GM20000 (cell line): ENCODE measurements around the gene GPR155.

ENCODE experiments used
- DNase-seq: peaks from one replicate; pipeline ENCODE4 v3.0.0; 2012; ENCODE audit warnings: low spot score
- TF ChIP-seq, protein P1 (sequence below): IDR thresholded peaks from 2 replicates; pipeline ENCODE4 v1.5.1; 2012; ENCODE audit warnings: mild to moderate bottlenecking, control low read depth; ENCODE audit errors: extremely low read depth, missing control alignments

GPR155 gene

DNA sequence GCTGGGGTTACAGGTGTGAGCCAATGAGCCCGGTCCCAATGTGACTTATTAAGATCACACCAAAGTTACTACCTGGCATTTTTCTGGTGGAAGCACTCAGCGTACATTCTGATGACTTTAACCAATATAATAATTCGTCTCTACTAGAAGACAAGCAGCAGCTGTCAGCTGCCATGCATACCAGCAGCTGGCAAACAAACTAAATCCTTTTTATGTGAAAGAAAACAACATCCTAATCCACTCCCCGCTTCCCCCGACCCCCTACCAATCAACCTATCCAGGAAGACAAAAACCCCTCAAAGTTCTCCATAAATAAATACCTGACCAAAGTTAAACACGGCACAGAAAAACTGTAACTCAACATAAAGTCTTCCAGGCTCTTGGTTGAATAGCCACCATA lies 42.1 kb downstream of the GPR155 start:
- TF ChIP-seq, protein P1, sequence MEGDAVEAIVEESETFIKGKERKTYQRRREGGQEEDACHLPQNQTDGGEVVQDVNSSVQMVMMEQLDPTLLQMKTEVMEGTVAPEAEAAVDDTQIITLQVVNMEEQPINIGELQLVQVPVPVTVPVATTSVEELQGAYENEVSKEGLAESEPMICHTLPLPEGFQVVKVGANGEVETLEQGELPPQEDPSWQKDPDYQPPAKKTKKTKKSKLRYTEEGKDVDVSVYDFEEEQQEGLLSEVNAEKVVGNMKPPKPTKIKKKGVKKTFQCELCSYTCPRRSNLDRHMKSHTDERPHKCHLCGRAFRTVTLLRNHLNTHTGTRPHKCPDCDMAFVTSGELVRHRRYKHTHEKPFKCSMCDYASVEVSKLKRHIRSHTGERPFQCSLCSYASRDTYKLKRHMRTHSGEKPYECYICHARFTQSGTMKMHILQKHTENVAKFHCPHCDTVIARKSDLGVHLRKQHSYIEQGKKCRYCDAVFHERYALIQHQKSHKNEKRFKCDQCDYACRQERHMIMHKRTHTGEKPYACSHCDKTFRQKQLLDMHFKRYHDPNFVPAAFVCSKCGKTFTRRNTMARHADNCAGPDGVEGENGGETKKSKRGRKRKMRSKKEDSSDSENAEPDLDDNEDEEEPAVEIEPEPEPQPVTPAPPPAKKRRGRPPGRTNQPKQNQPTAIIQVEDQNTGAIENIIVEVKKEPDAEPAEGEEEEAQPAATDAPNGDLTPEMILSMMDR: no peak
- DNase-seq: no peak

DNA sequence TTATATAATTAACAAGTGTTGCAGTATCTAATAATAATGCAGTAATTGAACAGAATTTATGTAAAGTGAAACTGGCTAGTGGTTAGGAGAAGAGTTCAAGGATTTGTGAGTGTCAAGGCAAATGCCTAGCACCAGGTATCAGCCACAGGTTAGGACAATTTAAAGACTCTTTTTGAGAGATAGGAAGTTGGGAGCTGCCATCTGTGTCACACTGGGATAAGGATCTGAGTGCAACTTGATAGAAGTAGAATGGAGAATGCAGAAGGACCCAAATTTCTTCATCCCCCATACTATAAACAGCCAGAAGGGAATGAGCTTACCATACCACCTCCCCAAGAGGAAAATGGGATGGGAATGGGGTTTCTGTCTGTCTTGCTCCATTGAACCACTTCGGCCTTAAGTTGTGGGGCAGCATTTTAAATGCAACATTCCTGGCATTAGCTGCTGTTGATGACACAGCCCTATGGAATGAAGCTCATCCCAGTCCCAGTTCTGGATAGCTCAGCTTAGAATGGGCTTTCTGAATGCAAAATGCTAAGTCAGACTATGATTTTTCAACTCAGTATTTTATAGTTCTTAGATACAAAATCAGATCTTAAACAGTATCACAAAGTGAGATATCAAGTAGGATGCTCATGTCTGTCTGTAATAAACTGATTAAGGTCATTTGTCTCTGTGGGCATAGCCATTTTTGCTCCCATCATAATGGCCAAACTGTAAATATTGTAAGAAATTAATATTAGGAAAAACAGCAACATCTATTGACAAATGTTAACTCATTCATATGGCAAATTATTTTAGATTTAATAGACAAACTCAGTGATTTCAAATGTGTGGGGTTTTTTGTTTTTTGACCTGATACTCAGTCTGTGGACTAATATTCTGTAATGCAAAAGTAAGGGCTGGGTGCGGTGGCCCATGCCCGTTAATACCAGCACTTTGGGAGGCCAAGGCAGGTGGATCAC lies 44.0 kb downstream of the GPR155 start:
- TF ChIP-seq, protein P1: no peak
- no peak for DNase-seq

DNA sequence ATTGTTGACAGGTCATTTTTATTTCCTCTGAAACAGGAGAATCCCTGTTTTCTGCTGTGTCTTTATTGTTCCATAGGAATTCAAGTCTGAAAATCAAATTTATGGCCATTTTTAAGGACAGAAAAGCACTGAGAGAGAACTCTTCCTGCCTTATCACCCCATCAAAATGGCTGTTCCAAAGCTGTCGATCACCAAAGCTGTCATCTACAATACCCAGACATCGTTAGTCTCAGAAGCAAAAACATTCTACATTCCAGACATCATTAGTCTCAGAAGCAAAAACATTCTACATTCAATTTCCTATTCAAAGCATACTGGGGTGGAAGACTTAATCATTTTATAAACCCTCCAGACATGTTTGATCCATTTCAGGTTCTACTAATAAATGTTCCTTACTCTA lies 46.9 kb downstream of the GPR155 start:
- TF ChIP-seq, protein P1: no peak
- no peak for DNase-seq

DNA sequence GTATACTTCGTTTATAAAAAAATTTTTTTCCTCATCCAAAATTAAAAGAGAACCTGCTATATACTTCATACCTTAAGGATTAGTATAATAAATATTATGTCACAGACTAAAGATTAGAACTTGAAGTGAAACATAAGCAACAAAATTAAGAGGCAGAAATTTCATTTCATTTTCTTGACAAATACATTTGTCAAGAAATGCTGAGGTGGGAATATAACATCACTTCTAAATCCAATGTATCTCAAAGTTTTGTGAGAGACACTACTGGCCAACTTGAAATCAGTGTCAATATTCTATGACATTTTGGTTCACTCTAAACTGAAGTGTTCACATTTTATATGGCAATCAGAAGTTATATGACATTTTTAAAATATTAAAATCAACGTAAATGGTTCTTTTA lies 47.5 kb downstream of the GPR155 start:
- no peak for DNase-seq
- TF ChIP-seq, protein P1: no peak

DNA sequence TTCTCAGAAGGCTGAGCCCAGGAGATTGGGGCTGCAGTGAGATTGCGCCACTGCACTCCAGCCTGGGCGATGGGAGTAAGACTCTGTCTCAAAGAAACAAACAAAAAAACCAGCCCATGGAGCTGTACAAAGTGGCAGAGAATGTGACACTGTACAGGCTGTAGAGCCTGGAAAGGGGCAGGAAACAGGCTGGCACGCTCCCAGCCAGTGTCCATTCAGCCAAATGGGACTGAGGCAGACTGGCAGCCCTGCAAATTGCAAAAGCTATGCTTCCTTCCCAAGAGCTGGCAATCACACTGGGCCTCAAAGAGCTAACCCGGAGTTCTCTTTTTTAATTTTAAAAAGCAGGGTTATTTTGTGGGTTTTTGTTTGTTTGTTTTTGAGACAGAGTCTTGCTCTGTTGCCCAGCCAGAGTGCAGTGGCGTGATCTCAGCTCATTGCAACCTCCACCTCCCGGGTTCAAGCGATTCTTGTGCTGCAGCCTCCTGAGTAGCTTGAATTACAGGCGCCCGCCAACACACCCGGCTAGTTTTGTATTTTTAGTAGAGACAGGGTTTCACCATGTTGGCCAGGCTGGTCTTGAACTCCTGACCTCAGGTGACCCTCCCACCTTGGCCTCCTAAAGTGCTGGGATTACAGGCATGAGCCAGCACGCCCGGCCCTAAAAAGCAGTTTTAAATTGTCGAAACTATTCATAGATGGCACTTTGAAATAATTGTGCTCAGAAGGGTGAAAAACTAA lies 48.5 kb downstream of the GPR155 start:
- DNase-seq: no peak

DNA sequence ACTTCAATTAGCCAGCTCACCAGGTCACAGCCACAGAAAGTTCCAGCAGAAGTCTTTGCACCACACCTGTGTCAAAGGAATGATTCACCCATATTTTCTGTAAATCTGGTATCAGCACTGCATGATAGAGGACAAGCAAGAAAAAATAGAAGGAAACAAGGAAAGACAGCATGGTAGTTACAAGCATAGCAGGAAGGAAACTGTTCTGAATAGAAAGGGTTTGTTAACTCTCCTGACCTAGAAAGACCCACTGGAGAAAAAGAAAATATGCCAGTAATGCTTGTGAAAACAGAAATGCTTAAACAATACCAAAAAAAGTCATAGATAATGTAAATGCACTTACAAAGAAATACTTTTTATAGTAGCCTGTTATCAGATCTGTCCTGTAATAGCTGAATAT lies 50.5 kb downstream of the GPR155 start:
- no peak for DNase-seq
- TF ChIP-seq, protein P1: no peak

More for the DNA sequence above, 48.5 kb downstream of the GPR155 start:
- TF ChIP-seq, protein P1: no peak

DNA sequence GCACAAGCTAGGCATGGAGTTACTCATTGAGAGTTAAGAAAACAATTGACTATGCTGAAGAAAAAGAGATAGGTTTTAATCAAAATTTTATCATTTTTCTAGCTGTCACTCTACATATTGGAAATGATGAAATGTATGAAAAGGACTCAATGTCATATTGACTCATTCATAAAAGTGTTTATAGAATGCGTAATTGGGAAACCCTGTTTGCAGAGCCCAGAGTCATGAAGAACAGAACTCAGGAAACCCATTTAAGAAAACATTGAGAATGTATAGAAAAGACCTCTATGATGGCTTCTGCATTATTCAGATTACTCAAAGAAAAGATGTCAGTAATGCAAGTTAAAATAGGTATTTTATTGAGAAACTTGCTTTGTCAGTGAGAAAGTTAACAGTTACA lies 54.9 kb downstream of the GPR155 start:
- TF ChIP-seq, protein P1: no peak
- no peak for DNase-seq
